HepG2 (cell line): ENCODE data around the gene SPSB2. TPM values are rescaled to one million over a fixed set of nuclear protein-coding genes. Genes with fewer than 3 reads are reported as not detected.
A peak's percentile ranks its signal among the peaks of the same experiment; 100 is the strongest.

Experiments
- ATAC-seq: fragments of 200-7000 bp; cut with Tn5 transposase; 3 replicates; pipeline ENCODE4 v1.9.1; 2020; ENCODE audit warnings: mild to moderate bottlenecking, moderate library complexity
- BruUV-seq: library from RNA; stranded (reverse); fragments of 400-500 nt; replicated peaks from 2 replicates; lab custom pipeline; 2021; lab: Mats Ljungman, UMichigan
- CTCF ChIA-PET: fragments of 300-600 bp; formaldehyde crosslinking; extraction: SDS; loops from one replicate; lab custom pipeline; 2021; ENCODE audit warnings: low total read pairs, inconsistent platforms, low intra/inter-chr PET ratio; lab: Yijun Ruan, JAX
- POLR2A ChIA-PET: fragments of 350-600 bp; sonication (Branson Sonifier 250); formaldehyde crosslinking; loops from one replicate; lab custom pipeline; 2020; ENCODE audit warnings: antibody characterized with exemption, inconsistent platforms; lab: Yijun Ruan, JAX
- DNase-seq: peaks from one replicate; pipeline ENCODE4 v3.0.0-alpha.2; 2015; ENCODE audit warnings: low spot score
- FAIRE-seq: peaks from 3 replicates; lab custom pipeline; 2011; peaks lifted over from hg19 to GRCh38; lab: Jason Lieb, UNC
- H2AFZ ChIP-seq: one replicate; pipeline ENCODE4 v1.6.1; 2011; ENCODE audit warnings: low read length, inconsistent platforms
- H3K27ac ChIP-seq: fragments of 300-600 bp; 3 replicates; pipeline ENCODE4 v1.8.0; 2011; ENCODE audit warnings: mixed run types, mild to moderate bottlenecking, mixed read lengths, low read length, inconsistent platforms; ENCODE audit not compliant: insufficient read depth; ENCODE audit errors: extremely low read length
- H3K27me3 ChIP-seq, 2 experiments: fragments of 200-600 bp in 1 of 2; 2 replicates in 1 of 2; 3 replicates in 1 of 2; pipeline versions ENCODE4 v1.6.0 to v1.8.0; 2011; ENCODE audit warnings: low read length in 2 of 2, mild to moderate bottlenecking in 2 of 2, moderate library complexity in 2 of 2, inconsistent platforms in 1 of 2; ENCODE audit not compliant: insufficient read depth in 2 of 2, control insufficient read depth in 1 of 2
- H3K36me3 ChIP-seq, 2 experiments: fragments of 200-600 bp in 1 of 2; replicated peaks in 1 of 2; 2 replicates in 1 of 2; 3 replicates in 1 of 2; pipeline versions ENCODE4 v1.5.1 to v1.8.0; 2011; ENCODE audit warnings: low read length in 2 of 2, inconsistent platforms in 1 of 2; ENCODE audit not compliant: insufficient read depth in 2 of 2, control insufficient read depth in 1 of 2
- H3K4me1 ChIP-seq: 2 replicates; pipeline ENCODE4 v1.5.1; 2012; ENCODE audit warnings: low read length, inconsistent platforms; ENCODE audit not compliant: insufficient read depth
- H3K4me2 ChIP-seq: 2 replicates; pipeline ENCODE4 v1.6.0; 2011; ENCODE audit warnings: low read depth, low read length, inconsistent platforms
- H3K4me3 ChIP-seq, 3 experiments: fragments of 200-600 bp in 1 of 3; sonication (generic), shearing (Covaris generic) in 1 of 3; replicated peaks in 1 of 3; 2 replicates each; pipeline ENCODE4 v1.5.1; 2011 to 2016; ENCODE audit warnings: low read length in 3 of 3, inconsistent platforms in 2 of 3, low read depth in 2 of 3, mild to moderate bottlenecking in 2 of 3, control low read depth in 1 of 3, mixed read lengths in 1 of 3; ENCODE audit not compliant: insufficient read depth in 1 of 3
- H3K79me2 ChIP-seq: one replicate; pipeline ENCODE4 v1.6.1; 2011; ENCODE audit warnings: low read length, inconsistent platforms; ENCODE audit not compliant: insufficient read depth
- H3K9ac ChIP-seq: 2 replicates; pipeline ENCODE4 v1.6.0; 2011; ENCODE audit warnings: mild to moderate bottlenecking, low read depth, low read length, inconsistent platforms; ENCODE audit not compliant: insufficient read depth
- H3K9me3 ChIP-seq: 2 replicates; pipeline ENCODE4 v1.5.1; 2012; ENCODE audit warnings: mild to moderate bottlenecking, low read length
- H4K20me1 ChIP-seq: 2 replicates; pipeline ENCODE4 v1.6.0; 2011; ENCODE audit warnings: inconsistent platforms, mild to moderate bottlenecking, low read length, moderate library complexity; ENCODE audit not compliant: insufficient read depth
- CBX5 ChIP-seq: sonication (generic); formaldehyde crosslinking; IDR thresholded peaks from 2 replicates; pipeline ENCODE4 v1.4.0; 2020; ENCODE audit warnings: missing genetic modification reagents, borderline replicate concordance
- MAFF ChIP-seq: IDR thresholded peaks from 2 replicates; pipeline ENCODE4 v1.6.1; 2011; ENCODE audit warnings: low read depth, low read length, improper control_type of control experiment
- MAFK ChIP-seq, 2 experiments: IDR thresholded peaks in 1 of 2; conservative IDR thresholded peaks in 1 of 2; 2 replicates each; pipeline ENCODE4 v1.6.1; 2011; ENCODE audit warnings: improper control_type of control experiment in 2 of 2, low read length in 2 of 2
- NFYC ChIP-seq: IDR thresholded peaks from 2 replicates; pipeline ENCODE4 v1.6.1; 2016; ENCODE audit warnings: missing genetic modification reagents, missing compliant biosample characterization
- NR1H2 ChIP-seq: sonication (generic); formaldehyde crosslinking; IDR thresholded peaks from 2 replicates; pipeline ENCODE4 v1.8.1; 2022; ENCODE audit warnings: low read depth, missing genetic modification reagents, borderline replicate concordance
- RXRA ChIP-seq: sonication (generic); formaldehyde crosslinking; IDR thresholded peaks from 2 replicates; pipeline ENCODE4 v1.5.1; 2020; ENCODE audit warnings: missing genetic modification reagents
- ZNF44 ChIP-seq: sonication (generic); formaldehyde crosslinking; IDR thresholded peaks from 2 replicates; pipeline ENCODE4 v1.5.1; 2020; ENCODE audit warnings: mild to moderate bottlenecking, missing genetic modification reagents
- ZNF644 ChIP-seq: IDR thresholded peaks from 2 replicates; pipeline ENCODE4 v1.6.1; 2016; ENCODE audit warnings: low read depth
- ZNF670 ChIP-seq: sonication (generic); formaldehyde crosslinking; IDR thresholded peaks from 2 replicates; pipeline ENCODE4 v1.8.0; 2022; ENCODE audit warnings: mild to moderate bottlenecking, missing genetic modification reagents, borderline replicate concordance
- WGBS: methylation state at CpG from one replicate; pipeline ENCODE4 v1.1.6; 2017; ENCODE audit warnings: low lambda C conversion rate; 5-methylcytosine and 5-hydroxymethylcytosine counted together
- in situ Hi-C: cut with HindIII; loops from 2 replicates; pipeline ENCODE4 v1.10.0; 2017; ENCODE audit warnings: low pct_unique_long_range_greater_than_20kb; ENCODE audit not compliant: extremely low pct_ligation_motif_present
- intact Hi-C: fragments of 100-400 bp; cut with micrococcal nuclease; formaldehyde crosslinking; loops from one replicate; pipeline ENCODE4 v1.10.0; 2022; ENCODE audit not compliant: unreplicated experiment
- polyA plus RNA-seq, 8 experiments: library from polyadenylated mRNA; depleted of rRNA in 3 of 8; stranded (reverse) in 7 of 8; unstranded in 1 of 8; fragments of >200 nt; fragmentation: Illumina TruSeq in 4 of 8; extraction: Trizol in 4 of 8; gene quantifications; 2 replicates each; pipeline versions ENCODE4 v1.2.1 to v1.2.3, GENCODE V29; 2011 to 2016; ENCODE audit warnings: low read depth in 4 of 8, missing spikeins in 1 of 8, mixed read lengths in 1 of 8; ENCODE audit not compliant: insufficient read depth in 1 of 8
- total RNA-seq, 5 experiments: library from RNA; depleted of rRNA; stranded (reverse); fragments of >200 nt; fragmentation: Illumina TruSeq; extraction: Trizol; gene quantifications; 2 replicates each; pipeline ENCODE4 v1.2.3, GENCODE V29; 2016; ENCODE audit warnings: low read depth in 1 of 5
- TF ChIP-seq, protein P1 (sequence below): sonication (generic); formaldehyde crosslinking; IDR thresholded peaks from 2 replicates; pipeline ENCODE4 v1.9.0; 2021; ENCODE audit warnings: missing genetic modification reagents, mild to moderate bottlenecking, borderline replicate concordance
- TF ChIP-seq, protein P2 (sequence below), 2 experiments: IDR thresholded peaks; 2 replicates each; pipeline ENCODE4 v1.6.1; 2011 to 2012; ENCODE audit warnings: low read length in 2 of 2, borderline replicate concordance in 1 of 2, low read depth in 1 of 2, mild to moderate bottlenecking in 1 of 2, moderate library complexity in 1 of 2

SPSB2 gene
- total and polyA plus RNA-seq, 2 of the 13 experiments (the other 11 are each of a cell fraction or from before 2014, with no cell fraction given), result 2.0 to 6.2 TPM

DNA sequence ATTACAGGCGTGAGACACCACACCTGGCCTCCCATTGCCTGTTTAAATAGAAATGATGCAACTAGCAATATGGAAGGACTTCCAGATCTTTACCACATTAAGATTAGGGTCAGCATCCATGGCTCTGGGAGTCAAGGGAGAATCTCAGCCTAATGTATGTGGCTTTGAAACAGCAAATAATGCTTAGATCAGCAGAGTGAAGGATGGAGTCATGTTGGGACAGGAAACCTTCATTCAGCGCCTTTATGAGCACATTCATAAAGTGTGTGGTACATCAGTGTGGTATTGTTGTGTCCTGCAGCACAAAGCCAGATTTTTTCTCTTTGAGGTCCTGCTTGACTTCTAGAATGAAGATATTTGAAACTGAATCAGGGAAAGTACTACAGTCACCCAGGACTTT lies 15.3 kb upstream of the SPSB2 start:
- Histone ChIP-seq H3K27ac (peak overlapping the region; percentile 19), H3K4me3 (no peak overlapping the region), H4K20me1 (no peaks in the 10 kb centered on the region), H3K27me3 (no peaks in the 10 kb centered on the region; a peak in 1 of 5 replicates), H3K4me2 (no peak overlapping the region), H3K4me1 (peaks cover 54% of the 10 kb centered on the region)
- POLR2A ChIA-PET, result interaction anchor here (1.8 to 3.0 kb wide), 2 partner anchors 16 to 55 kb away, joined by 4 to 25 read pairs; partner anchors contain the start of genes C12orf57, RNU7-1 and SPSB2
- DNase-seq (no peak), FAIRE-seq (no peak)
- no peak for TF ChIP-seq NR1H2 (CRISPR knock-in tag)
- no peak for TF ChIP-seq ZNF670 (CRISPR knock-in tag)
- TF ChIP-seq, protein P1, sequence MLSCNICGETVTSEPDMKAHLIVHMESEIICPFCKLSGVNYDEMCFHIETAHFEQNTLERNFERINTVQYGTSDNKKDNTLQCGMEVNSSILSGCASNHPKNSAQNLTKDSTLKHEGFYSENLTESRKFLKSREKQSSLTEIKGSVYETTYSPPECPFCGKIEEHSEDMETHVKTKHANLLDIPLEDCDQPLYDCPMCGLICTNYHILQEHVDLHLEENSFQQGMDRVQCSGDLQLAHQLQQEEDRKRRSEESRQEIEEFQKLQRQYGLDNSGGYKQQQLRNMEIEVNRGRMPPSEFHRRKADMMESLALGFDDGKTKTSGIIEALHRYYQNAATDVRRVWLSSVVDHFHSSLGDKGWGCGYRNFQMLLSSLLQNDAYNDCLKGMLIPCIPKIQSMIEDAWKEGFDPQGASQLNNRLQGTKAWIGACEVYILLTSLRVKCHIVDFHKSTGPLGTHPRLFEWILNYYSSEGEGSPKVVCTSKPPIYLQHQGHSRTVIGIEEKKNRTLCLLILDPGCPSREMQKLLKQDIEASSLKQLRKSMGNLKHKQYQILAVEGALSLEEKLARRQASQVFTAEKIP (CRISPR knock-in tag), result no peak
- no peak for TF ChIP-seq RXRA (CRISPR knock-in tag)
- no peak for TF ChIP-seq NFYC (CRISPR knock-in tag)
- TF ChIP-seq CBX5, result no peak
- peak; percentile 95 to 96 for TF ChIP-seq MAFK (conservative IDR thresholded peaks at IDR 0.05 in 1 of 2, IDR thresholded peaks at IDR 0.05 in 1 of 2; ENCODE audit: low read length in 2 of 2)
- TF ChIP-seq ZNF44 (CRISPR knock-in tag), result no peak
- TF ChIP-seq ZNF644, result no peak
- TF ChIP-seq MAFF, result peak; percentile 92
- TF ChIP-seq, protein P2, sequence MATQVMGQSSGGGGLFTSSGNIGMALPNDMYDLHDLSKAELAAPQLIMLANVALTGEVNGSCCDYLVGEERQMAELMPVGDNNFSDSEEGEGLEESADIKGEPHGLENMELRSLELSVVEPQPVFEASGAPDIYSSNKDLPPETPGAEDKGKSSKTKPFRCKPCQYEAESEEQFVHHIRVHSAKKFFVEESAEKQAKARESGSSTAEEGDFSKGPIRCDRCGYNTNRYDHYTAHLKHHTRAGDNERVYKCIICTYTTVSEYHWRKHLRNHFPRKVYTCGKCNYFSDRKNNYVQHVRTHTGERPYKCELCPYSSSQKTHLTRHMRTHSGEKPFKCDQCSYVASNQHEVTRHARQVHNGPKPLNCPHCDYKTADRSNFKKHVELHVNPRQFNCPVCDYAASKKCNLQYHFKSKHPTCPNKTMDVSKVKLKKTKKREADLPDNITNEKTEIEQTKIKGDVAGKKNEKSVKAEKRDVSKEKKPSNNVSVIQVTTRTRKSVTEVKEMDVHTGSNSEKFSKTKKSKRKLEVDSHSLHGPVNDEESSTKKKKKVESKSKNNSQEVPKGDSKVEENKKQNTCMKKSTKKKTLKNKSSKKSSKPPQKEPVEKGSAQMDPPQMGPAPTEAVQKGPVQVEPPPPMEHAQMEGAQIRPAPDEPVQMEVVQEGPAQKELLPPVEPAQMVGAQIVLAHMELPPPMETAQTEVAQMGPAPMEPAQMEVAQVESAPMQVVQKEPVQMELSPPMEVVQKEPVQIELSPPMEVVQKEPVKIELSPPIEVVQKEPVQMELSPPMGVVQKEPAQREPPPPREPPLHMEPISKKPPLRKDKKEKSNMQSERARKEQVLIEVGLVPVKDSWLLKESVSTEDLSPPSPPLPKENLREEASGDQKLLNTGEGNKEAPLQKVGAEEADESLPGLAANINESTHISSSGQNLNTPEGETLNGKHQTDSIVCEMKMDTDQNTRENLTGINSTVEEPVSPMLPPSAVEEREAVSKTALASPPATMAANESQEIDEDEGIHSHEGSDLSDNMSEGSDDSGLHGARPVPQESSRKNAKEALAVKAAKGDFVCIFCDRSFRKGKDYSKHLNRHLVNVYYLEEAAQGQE (IDR thresholded peaks at IDR 0.05; ENCODE audit: borderline replicate concordance in 1 of 2, low read depth in 1 of 2, low read length in 2 of 2), result no peak
- TF ChIP-seq, all 625 proteins: peak for 2
- Histone ChIP-seq H3K36me3 (peaks cover 0 to 1% of the 10 kb centered on the region in 2 experiments; a peak in 2 of 5 replicates), H2AFZ (no peak overlapping the region), H3K9ac (no peak overlapping the region), H3K79me2 (no peaks in the 10 kb centered on the region), H3K9me3 (no peaks in the 10 kb centered on the region)
- intact Hi-C loops (no loop called here), in situ Hi-C loops (no loop called here)
- no peak for ATAC-seq
- CTCF ChIA-PET, result no interaction called here
- BruUV-seq, result no TSS peak
- 90% methylated on average over 2 of the region's 2 CpGs for WGBS
